Central memory CD8-positive, alpha-beta T cell (primary cell): Measurements from ENCODE around the gene CSNK1G1.

ENCODE experiments used
- ATAC-seq: fragments of 150-1000 bp; cut with Tn5 transposase; replicated peaks from 2 replicates; pipeline ENCODE4 v1.10.0; 2022; ENCODE audit warnings: mild to moderate bottlenecking, moderate FRiP score, moderate number of reproducible peaks; ENCODE audit not compliant: poor library complexity, severe bottlenecking; ENCODE audit errors: extremely low read depth
- DNase-seq, 2 donors: peaks; one replicate each; pipeline ENCODE4 v3.0.0; 2021; ENCODE audit warnings: low spot score in 2 of 2
- H3K27ac Mint-ChIP-seq: one replicate; pipeline ENCODE4 v1.8.0; 2022; ENCODE audit warnings: low read depth, mild to moderate bottlenecking, moderate library complexity, mixed read lengths
- H3K27me3 Mint-ChIP-seq: one replicate; pipeline ENCODE4 v1.8.0; 2022; ENCODE audit warnings: mixed read lengths
- H3K36me3 Mint-ChIP-seq: one replicate; pipeline ENCODE4 v1.8.0; 2022; ENCODE audit warnings: mild to moderate bottlenecking, moderate library complexity, mixed read lengths; ENCODE audit not compliant: insufficient read depth
- H3K4me1 Mint-ChIP-seq: one replicate; pipeline ENCODE4 v1.8.0; 2022; ENCODE audit warnings: mixed read lengths
- H3K4me3 Mint-ChIP-seq: one replicate; pipeline ENCODE4 v1.8.0; 2022; ENCODE audit warnings: mild to moderate bottlenecking, moderate library complexity, mixed read lengths
- H3K9me3 Mint-ChIP-seq: one replicate; pipeline ENCODE4 v1.8.0; 2022; ENCODE audit warnings: mixed read lengths

CSNK1G1 gene

DNA sequence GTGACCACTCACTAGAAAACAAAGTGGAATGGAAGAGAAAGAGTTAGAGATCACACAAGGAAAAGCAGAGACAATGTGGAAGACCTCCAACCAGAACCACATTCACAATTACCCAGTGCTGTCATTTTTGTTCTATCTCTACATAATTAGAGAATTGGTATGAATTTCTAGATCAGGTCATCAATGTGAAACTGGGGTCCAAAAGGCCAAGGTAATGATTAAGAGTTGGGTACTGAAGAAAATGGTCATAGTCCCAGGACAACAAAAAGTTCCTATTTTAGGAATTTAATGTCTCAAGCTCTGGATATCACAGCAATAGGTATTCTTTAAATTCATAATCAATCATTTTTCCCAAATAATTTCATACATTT is 108.5 kb downstream of the CSNK1G1 start:
- H3K36me3 Mint-ChIP-seq: no peaks in the 10 kb centered on the region
- H3K4me1 Mint-ChIP-seq: peaks cover 40% of the 10 kb centered on the region
- H3K9me3 Mint-ChIP-seq: no peaks in the 10 kb centered on the region
- H3K27ac Mint-ChIP-seq: peak overlapping the region; percentile 91
- DNase-seq (no peak), ATAC-seq (no peak)
- no peak overlapping the region for H3K4me3 Mint-ChIP-seq
- no peaks in the 10 kb centered on the region for H3K27me3 Mint-ChIP-seq

DNA sequence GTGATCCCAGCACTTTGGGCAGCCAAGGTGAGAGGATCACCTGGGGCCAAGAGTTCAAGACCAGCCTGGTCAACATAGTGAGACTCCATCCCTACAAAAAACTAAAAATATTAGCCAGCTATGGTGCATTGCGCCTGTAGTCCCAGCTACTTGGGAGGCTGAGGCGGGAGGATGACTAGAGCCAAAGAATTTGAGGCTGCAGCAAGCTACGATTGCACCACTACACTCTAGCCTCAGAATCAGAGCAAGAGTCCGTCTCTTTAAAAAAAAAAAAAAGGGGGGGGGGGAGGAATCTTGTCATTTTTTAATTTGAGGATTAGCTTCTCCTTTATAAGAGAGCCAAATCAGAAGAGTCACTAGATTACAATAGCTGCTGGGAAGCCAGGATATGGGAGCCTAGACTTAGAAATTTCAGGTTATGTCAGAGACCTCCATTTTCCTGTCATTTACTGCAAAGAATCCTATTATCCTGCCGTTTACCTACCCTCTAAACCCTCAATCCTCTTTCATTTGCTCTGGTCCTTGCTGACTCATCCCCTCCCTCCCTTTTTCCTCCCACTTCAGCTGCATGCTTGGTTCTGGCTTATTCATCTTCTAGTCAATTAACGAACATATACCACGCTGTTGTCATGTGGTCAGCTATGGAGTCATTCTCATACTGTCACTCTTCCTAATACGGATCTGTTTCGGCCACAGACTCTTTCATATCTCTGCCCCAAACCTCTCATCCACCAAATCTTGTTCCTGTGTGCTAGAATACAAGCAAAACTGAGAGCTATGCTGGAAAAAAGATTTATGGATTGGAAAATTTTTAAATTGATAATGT is 109.4 kb downstream of the CSNK1G1 start:
- H3K27ac Mint-ChIP-seq: peak overlapping the region; percentile 91
- H3K9me3 Mint-ChIP-seq: no peaks in the 10 kb centered on the region
- H3K4me3 Mint-ChIP-seq: no peak overlapping the region
- peaks cover 45% of the 10 kb centered on the region for H3K4me1 Mint-ChIP-seq
- H3K27me3 Mint-ChIP-seq: no peaks in the 10 kb centered on the region
- no peak for DNase-seq
- no peak for ATAC-seq
- H3K36me3 Mint-ChIP-seq: no peaks in the 10 kb centered on the region

DNA sequence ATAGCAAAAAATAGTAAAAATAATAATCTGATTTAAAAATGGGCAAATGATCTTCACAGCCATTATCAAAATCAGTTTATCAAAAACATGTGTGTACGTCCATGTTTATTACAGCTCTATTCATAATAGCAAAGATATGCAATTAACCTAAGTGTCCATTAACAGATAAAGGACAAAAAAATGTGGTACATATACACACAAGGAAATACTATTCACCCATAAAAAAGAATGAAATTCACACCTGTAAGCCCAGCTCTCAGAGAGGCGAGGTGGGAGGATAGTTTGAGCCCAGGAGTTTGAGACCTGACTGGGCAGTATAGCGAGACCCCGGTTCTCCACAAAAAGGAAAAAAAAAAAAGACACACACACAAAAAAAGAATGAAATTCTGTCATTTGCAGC is 110.6 kb downstream of the CSNK1G1 start:
- DNase-seq: no peak
- no peak for ATAC-seq
- Mint-ChIP-seq H3K4me1 (peaks cover 48% of the 10 kb centered on the region), H3K27me3 (no peaks in the 10 kb centered on the region), H3K9me3 (no peaks in the 10 kb centered on the region), H3K36me3 (peaks cover 1% of the 10 kb centered on the region), H3K4me3 (peak overlapping the region; percentile 1), H3K27ac (no peak overlapping the region)

DNA sequence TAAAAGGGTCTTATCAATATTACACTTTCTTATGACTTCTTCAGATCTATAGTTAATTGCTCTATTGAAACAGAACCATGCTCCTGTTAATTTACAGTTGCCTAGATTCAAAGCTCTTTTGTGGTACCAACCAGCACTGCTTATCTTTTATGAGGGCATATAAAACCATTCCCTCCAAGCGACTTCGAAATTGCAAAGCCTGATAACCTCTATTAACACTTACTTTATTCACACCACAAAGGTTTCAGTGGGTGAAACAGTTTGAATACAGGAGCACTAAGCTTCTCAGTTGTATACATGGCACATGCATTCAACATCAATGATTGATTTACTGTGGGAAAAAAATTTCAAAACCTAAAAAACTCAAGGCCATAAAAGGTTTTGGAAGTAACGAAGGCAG is 118.3 kb downstream of the CSNK1G1 start:
- no peaks in the 10 kb centered on the region for H3K27me3 Mint-ChIP-seq
- peaks cover 5% of the 10 kb centered on the region for H3K36me3 Mint-ChIP-seq
- ATAC-seq: no peak
- peak overlapping the region; percentile 54 for H3K27ac Mint-ChIP-seq
- H3K4me1 Mint-ChIP-seq: peaks cover 58% of the 10 kb centered on the region
- DNase-seq: no peak
- H3K4me3 Mint-ChIP-seq: no peak overlapping the region
- H3K9me3 Mint-ChIP-seq: no peaks in the 10 kb centered on the region

DNA sequence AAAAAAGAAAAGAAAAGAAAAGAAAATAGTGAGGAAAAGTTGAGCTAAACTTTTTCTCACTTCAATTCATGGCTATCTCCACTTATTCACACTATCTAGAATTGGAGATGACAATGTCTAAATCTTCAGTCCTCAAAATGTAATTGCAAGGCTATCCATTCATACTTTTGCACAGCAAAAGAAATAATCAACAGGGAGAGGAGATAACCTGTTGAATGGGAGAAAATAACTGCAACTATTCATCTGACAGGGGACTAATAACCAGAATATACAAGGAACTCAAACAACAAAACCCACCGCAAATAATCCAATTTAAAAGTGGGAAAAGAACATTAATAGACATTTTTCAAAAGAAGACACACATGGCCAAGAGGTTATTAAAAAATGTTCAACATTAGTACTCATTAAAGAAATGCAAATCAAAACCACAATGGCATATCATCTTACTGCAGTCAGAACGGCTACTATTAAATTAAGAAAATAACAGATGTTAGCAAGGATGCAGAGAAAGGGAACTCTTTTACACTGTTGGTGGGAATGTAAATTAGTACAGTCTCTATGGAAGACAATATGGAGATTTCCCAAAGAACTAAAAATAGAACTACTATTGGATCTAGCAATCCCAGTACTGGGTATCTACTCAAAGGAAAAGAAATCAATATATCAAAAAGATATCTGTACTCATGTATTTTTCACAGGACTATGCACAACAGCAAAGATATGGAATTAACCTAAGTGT is 119.6 kb downstream of the CSNK1G1 start:
- H3K4me3 Mint-ChIP-seq: no peak overlapping the region
- H3K4me1 Mint-ChIP-seq: peaks cover 52% of the 10 kb centered on the region
- no peaks in the 10 kb centered on the region for H3K27me3 Mint-ChIP-seq
- H3K9me3 Mint-ChIP-seq: no peaks in the 10 kb centered on the region
- peak overlapping the region; percentile 30 for H3K27ac Mint-ChIP-seq
- H3K36me3 Mint-ChIP-seq: peaks cover 5% of the 10 kb centered on the region
- DNase-seq: no peak
- no peak for ATAC-seq

DNA sequence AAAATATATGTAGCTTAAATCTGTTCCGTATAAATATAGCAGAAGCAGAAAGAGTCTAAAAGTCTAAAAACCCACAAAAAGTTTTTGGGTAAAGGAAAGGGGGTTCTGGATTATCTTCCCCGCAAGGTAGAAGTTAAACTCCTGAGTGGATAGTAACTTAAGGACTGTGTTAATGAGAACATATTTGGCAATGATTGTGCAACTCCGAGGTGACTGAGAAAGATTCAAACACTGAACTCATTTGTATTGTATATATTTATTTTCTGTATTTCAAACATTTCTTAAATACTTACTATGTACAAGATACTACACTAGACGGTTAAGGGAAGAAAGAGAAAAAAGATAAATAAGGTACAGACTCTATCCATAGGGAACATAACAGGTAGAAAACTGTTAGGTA is 120.4 kb downstream of the CSNK1G1 start:
- peaks cover 46% of the 10 kb centered on the region for H3K4me1 Mint-ChIP-seq
- no peaks in the 10 kb centered on the region for H3K9me3 Mint-ChIP-seq
- ATAC-seq: no peak
- no peak overlapping the region for H3K4me3 Mint-ChIP-seq
- no peaks in the 10 kb centered on the region for H3K27me3 Mint-ChIP-seq
- H3K36me3 Mint-ChIP-seq: peaks cover 4% of the 10 kb centered on the region
- DNase-seq: no peak
- H3K27ac Mint-ChIP-seq: peak overlapping the region; percentile 30

DNA sequence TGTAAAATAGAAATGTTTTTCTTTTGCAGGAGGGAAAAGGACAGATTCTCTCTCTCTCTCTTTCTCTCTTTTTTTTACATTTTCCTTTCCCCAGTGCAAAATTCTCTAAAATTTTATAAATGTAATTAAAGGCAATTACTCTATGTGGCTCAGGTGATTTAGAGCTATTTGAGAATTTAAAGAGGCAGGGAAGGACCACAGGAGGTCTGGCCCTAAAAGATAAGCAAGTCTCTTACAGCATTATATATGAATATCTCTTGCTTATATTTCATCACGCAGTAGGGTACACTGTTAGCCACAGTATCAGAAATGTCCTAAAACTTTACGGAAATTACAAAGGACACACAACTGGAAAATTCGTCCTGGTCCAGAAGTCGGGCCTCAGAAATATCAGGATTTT is 122.7 kb downstream of the CSNK1G1 start:
- H3K27me3 Mint-ChIP-seq: no peaks in the 10 kb centered on the region
- ATAC-seq (no peak), DNase-seq (no peak)
- H3K4me3 Mint-ChIP-seq: no peak overlapping the region
- H3K36me3 Mint-ChIP-seq: peaks cover 5% of the 10 kb centered on the region
- H3K4me1 Mint-ChIP-seq: peaks cover 34% of the 10 kb centered on the region
- peak overlapping the region; percentile 55 for H3K27ac Mint-ChIP-seq
- H3K9me3 Mint-ChIP-seq: no peaks in the 10 kb centered on the region

DNA sequence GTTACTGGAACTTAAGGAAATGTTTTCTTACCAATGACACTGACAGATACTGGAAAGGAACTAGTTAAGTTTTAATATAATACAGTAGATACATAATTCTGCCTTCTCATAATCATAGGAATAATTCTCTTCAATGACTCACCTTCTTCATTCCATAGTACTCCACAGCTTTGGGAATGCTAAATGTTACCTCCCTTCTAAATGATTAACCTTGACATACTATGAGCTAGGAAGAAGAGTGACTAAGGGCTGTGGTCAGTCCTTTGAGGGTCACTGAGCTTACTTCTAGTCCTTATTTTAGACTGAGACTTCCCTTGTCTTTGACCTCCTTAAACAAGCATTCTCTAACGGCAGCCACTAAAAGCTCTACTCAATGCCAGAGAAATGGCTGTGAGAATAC is 123.6 kb downstream of the CSNK1G1 start:
- ATAC-seq (no peak), DNase-seq (no peak)
- Mint-ChIP-seq H3K4me1 (peaks cover 28% of the 10 kb centered on the region), H3K36me3 (peaks cover 5% of the 10 kb centered on the region), H3K27me3 (no peaks in the 10 kb centered on the region), H3K4me3 (no peak overlapping the region), H3K9me3 (no peaks in the 10 kb centered on the region), H3K27ac (no peak overlapping the region)

DNA sequence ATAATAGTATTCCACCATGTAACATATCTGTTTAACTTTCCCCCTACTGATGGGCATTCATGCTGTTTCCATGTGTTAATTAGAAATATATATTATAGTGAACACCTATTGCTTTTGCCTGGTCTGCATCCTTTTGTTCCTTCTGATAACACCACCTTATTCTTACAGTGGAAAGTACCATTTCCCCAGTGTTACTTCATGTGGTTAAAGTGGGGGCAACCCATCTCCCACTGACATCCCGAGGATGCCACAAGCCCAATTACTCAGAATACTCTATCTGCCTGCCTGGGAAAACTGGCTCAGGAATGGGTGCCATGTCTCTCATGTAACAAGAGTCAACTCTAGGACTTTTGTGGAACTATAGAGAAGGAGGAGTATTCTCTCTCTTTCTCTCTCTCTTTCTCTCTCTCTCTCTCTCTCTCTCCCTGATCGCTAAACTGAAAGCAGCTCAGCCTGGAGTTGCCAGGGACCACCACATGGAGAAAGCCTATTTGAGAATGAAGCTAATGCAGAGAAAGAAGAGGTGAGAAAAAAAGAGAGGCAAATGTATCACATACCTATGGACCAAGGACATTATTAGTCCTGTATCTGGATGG is 126.7 kb downstream of the CSNK1G1 start:
- Mint-ChIP-seq H3K27ac (no peak overlapping the region), H3K27me3 (no peaks in the 10 kb centered on the region), H3K4me3 (no peak overlapping the region), H3K9me3 (no peaks in the 10 kb centered on the region), H3K4me1 (peaks cover 15% of the 10 kb centered on the region), H3K36me3 (peaks cover 2% of the 10 kb centered on the region)
- DNase-seq (no peak), ATAC-seq (no peak)

DNA sequence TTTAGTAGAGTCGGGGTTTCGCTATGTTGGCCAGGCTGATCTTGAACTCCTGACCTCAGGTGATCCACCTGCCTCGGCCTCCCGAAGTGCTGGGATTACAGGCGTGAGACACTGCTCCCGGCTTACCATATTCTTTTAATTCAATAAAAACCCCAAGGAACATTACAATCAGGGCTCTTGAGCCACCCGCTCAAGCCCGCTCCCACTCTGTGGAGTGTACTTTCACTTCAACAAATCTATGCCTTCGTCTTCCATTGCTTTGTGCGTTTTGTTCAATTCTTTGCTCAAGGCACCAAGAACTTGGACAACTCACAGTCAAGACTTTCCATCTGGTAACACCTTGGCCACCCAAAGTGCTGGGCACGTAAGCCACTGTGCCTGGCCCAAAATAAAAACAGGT is 130.2 kb downstream of the CSNK1G1 start:
- Mint-ChIP-seq H3K9me3 (no peaks in the 10 kb centered on the region), H3K36me3 (peaks cover 2% of the 10 kb centered on the region), H3K4me3 (no peak overlapping the region), H3K4me1 (peaks cover 7% of the 10 kb centered on the region), H3K27ac (no peak overlapping the region), H3K27me3 (no peaks in the 10 kb centered on the region)
- DNase-seq (no peak), ATAC-seq (no peak)

DNA sequence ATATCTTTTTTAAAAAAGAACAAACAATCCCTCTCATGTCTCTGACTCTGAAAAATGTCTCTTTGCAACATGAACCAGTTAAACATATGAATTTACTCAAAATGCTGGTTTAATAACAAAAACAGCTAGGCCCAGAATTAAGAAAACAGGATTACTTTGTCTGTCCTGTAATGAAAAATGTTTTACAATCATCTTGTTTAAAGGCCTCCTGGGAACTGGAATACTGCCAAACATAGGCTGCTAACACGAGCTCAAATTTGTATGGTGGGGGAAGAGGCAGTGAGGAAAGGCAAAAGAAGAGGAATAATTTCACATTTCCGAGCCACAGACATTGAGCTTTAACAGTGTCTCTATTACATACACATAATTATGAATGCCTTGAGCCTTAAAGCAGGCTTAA is 131.5 kb downstream of the CSNK1G1 start:
- H3K4me3 Mint-ChIP-seq: no peak overlapping the region
- no peaks in the 10 kb centered on the region for H3K9me3 Mint-ChIP-seq
- DNase-seq (no peak), ATAC-seq (no peak)
- no peak overlapping the region for H3K27ac Mint-ChIP-seq
- H3K27me3 Mint-ChIP-seq: no peaks in the 10 kb centered on the region
- H3K4me1 Mint-ChIP-seq: peaks cover 6% of the 10 kb centered on the region
- peaks cover 2% of the 10 kb centered on the region for H3K36me3 Mint-ChIP-seq

DNA sequence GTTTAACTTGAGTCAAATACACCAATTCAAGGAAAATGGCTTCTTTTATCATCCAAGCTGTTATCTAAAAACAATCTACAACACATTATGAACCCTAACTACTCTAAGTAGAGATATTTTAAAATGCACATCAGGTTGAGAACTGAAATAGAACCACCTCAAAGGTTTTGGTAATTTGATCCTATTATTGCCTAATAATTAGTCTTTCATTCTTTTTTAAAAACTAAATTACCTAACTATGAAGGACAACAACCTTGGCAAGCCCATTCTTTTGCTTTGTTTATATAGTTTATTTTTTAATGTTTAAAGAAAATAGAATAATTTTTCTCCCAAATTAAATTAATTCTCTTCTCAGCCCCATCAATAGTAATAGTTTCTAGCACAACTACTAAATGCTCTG is 132.1 kb downstream of the CSNK1G1 start:
- H3K4me1 Mint-ChIP-seq: no peaks in the 10 kb centered on the region
- no peak overlapping the region for H3K4me3 Mint-ChIP-seq
- no peak overlapping the region for H3K27ac Mint-ChIP-seq
- ATAC-seq (no peak), DNase-seq (no peak)
- no peaks in the 10 kb centered on the region for H3K27me3 Mint-ChIP-seq
- H3K9me3 Mint-ChIP-seq: no peaks in the 10 kb centered on the region
- no peaks in the 10 kb centered on the region for H3K36me3 Mint-ChIP-seq
